HL-60 (cell line): ENCODE data around the gene ATP8A2.

Experiments
- DNase-seq, 2 experiments: peaks; one replicate each; pipeline ENCODE4 v3.0.0-alpha.2; 2010 to 2020; ENCODE audit warnings: low read depth in 1 of 2, low spot score in 1 of 2
- H3K27ac ChIP-seq: fragments of 250-450 bp; sonication (Bioruptor Pico); replicated peaks from 2 replicates; pipeline ENCODE4 v1.5.1; 2020; ENCODE audit warnings: mild to moderate bottlenecking, moderate library complexity
- H3K27me3 ChIP-seq: fragments of 250-450 bp; sonication (Bioruptor Pico); 2 replicates; pipeline ENCODE4 v1.5.1; 2021; ENCODE audit warnings: mild to moderate bottlenecking, moderate library complexity; ENCODE audit not compliant: insufficient read depth, poor library complexity, severe bottlenecking
- H3K4me3 ChIP-seq: replicated peaks from 2 replicates; pipeline ENCODE4 v1.5.1; 2011; ENCODE audit warnings: mild to moderate bottlenecking, control low read depth, low read length; ENCODE audit not compliant: insufficient read depth
- GABPA ChIP-seq: IDR thresholded peaks from 2 replicates; pipeline ENCODE4 v1.6.1; 2012; ENCODE audit warnings: low read depth
- POLR2AphosphoS5 ChIP-seq: IDR thresholded peaks from 2 replicates; pipeline ENCODE4 v1.6.1; 2012; ENCODE audit warnings: low read depth
- SPI1 ChIP-seq: IDR thresholded peaks from 2 replicates; pipeline ENCODE4 v1.6.1; 2012; ENCODE audit warnings: low read depth, mild to moderate bottlenecking, borderline replicate concordance
- TF ChIP-seq, protein P1 (sequence below): IDR thresholded peaks from 2 replicates; pipeline ENCODE4 v1.6.1; 2012; ENCODE audit warnings: low read depth; ENCODE audit not compliant: insufficient replicate concordance
- TF ChIP-seq, protein P2 (sequence below): IDR thresholded peaks from one replicate; pipeline ENCODE4 v1.5.1; 2011; ENCODE audit warnings: low read length, control low read depth, inconsistent platforms; ENCODE audit not compliant: insufficient read depth

ATP8A2 gene

DNA sequence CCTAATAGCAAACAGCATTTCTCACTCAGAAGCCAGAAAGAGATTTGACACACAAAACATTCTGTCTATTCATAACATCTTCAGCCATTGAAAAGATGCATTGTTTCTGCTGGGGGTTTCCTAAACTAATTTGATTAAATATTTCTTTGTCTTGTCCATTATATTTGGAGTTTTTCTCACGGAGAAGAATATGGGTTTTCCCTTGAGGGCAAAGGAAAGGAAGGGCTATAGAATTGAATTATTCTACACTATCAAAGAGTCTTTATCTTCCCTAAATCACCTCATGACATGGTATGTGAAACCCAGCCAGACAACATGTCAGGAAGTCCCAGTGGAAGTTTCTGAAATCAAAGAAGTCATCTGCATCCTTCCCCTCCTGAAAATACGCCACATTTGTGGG, 493.6 kb downstream of the ATP8A2 start:
- H3K27ac ChIP-seq: no peak overlapping the region
- no peaks in the 10 kb centered on the region for H3K27me3 ChIP-seq
- no peak overlapping the region for H3K4me3 ChIP-seq
- no peak for DNase-seq
- TF ChIP-seq, protein P1, sequence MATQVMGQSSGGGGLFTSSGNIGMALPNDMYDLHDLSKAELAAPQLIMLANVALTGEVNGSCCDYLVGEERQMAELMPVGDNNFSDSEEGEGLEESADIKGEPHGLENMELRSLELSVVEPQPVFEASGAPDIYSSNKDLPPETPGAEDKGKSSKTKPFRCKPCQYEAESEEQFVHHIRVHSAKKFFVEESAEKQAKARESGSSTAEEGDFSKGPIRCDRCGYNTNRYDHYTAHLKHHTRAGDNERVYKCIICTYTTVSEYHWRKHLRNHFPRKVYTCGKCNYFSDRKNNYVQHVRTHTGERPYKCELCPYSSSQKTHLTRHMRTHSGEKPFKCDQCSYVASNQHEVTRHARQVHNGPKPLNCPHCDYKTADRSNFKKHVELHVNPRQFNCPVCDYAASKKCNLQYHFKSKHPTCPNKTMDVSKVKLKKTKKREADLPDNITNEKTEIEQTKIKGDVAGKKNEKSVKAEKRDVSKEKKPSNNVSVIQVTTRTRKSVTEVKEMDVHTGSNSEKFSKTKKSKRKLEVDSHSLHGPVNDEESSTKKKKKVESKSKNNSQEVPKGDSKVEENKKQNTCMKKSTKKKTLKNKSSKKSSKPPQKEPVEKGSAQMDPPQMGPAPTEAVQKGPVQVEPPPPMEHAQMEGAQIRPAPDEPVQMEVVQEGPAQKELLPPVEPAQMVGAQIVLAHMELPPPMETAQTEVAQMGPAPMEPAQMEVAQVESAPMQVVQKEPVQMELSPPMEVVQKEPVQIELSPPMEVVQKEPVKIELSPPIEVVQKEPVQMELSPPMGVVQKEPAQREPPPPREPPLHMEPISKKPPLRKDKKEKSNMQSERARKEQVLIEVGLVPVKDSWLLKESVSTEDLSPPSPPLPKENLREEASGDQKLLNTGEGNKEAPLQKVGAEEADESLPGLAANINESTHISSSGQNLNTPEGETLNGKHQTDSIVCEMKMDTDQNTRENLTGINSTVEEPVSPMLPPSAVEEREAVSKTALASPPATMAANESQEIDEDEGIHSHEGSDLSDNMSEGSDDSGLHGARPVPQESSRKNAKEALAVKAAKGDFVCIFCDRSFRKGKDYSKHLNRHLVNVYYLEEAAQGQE: no peak
- TF ChIP-seq SPI1: no peak
- TF ChIP-seq POLR2AphosphoS5: no peak
- TF ChIP-seq GABPA: no peak
- TF ChIP-seq, protein P2, sequence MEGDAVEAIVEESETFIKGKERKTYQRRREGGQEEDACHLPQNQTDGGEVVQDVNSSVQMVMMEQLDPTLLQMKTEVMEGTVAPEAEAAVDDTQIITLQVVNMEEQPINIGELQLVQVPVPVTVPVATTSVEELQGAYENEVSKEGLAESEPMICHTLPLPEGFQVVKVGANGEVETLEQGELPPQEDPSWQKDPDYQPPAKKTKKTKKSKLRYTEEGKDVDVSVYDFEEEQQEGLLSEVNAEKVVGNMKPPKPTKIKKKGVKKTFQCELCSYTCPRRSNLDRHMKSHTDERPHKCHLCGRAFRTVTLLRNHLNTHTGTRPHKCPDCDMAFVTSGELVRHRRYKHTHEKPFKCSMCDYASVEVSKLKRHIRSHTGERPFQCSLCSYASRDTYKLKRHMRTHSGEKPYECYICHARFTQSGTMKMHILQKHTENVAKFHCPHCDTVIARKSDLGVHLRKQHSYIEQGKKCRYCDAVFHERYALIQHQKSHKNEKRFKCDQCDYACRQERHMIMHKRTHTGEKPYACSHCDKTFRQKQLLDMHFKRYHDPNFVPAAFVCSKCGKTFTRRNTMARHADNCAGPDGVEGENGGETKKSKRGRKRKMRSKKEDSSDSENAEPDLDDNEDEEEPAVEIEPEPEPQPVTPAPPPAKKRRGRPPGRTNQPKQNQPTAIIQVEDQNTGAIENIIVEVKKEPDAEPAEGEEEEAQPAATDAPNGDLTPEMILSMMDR: no peak

DNA sequence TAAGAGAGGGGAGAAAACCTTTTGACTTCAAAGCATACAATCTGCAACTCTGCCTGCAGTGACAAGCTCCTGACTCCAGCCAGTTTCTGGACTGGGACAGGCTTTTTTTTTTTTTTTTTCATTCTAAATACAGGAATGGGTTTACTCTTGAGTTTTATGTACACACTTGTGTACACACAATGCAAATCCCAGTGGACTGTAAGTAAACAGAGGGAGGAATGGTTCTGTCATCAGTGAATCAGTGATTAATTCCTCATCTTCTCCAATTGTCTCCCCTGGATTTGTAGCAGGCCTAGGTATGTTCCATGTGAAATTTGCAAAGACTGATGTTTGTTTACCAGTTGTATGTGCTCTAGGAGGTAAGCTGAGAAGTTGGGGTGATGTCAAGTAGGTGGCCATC, 495.3 kb downstream of the ATP8A2 start:
- no peak for TF ChIP-seq GABPA
- TF ChIP-seq, protein P2: no peak
- TF ChIP-seq POLR2AphosphoS5: no peak
- TF ChIP-seq SPI1: no peak
- TF ChIP-seq, protein P1: no peak
- DNase-seq: no peak
- Histone ChIP-seq H3K27ac (no peak overlapping the region), H3K27me3 (no peaks in the 10 kb centered on the region), H3K4me3 (no peak overlapping the region)

DNA sequence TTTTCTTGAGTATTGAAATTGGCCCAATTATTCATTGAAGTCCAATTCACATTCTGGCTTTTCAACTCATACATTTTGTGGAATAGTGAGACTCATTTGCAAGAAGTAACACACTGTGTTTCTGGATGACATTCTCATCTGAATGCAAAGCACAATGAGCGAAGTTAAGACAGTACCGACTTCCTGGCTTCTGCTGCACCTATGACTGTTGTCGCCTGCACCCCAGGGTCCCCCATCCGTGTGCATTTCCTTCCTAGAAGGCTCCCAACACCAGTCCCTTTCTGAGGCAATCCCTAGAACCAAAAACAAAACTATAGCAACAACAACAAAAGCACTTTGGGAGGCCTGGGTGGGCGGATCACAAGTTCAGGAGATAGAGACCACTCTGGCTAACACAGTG, 496.7 kb downstream of the ATP8A2 start:
- no peak for TF ChIP-seq SPI1
- TF ChIP-seq POLR2AphosphoS5: no peak
- TF ChIP-seq GABPA: no peak
- TF ChIP-seq, protein P1: no peak
- TF ChIP-seq, protein P2: no peak
- DNase-seq: no peak
- Histone ChIP-seq H3K4me3 (no peak overlapping the region), H3K27me3 (no peaks in the 10 kb centered on the region), H3K27ac (no peak overlapping the region)
